Prostate gland (tissue), 2 donors: Measurements from ENCODE around the gene METTL26.

Experiments used
- POLR2A ChIP-seq: fragments of 450-650 bp; IDR thresholded peaks from one replicate; pipeline ENCODE4 v1.6.1; 2016; ENCODE audit warnings: antibody characterized with exemption, mild to moderate bottlenecking
- POLR2AphosphoS5 ChIP-seq: sonication (generic); formaldehyde crosslinking; IDR thresholded peaks from one replicate; pipeline ENCODE4 v1.6.1; 2017; ENCODE audit warnings: antibody characterized with exemption
- TF ChIP-seq, protein P1 (sequence below), 4 experiments: fragments of 200-600 bp in 2 of 4; fragments of 450-650 bp in 2 of 4; sonication (generic) in 2 of 4; IDR thresholded peaks; 1 replicate in 3 of 4; 2 replicates in 1 of 4; pipeline ENCODE4 v1.5.1; 2016 to 2019; ENCODE audit warnings: antibody characterized with exemption in 4 of 4, mild to moderate bottlenecking in 2 of 4, moderate library complexity in 2 of 4

DNA sequence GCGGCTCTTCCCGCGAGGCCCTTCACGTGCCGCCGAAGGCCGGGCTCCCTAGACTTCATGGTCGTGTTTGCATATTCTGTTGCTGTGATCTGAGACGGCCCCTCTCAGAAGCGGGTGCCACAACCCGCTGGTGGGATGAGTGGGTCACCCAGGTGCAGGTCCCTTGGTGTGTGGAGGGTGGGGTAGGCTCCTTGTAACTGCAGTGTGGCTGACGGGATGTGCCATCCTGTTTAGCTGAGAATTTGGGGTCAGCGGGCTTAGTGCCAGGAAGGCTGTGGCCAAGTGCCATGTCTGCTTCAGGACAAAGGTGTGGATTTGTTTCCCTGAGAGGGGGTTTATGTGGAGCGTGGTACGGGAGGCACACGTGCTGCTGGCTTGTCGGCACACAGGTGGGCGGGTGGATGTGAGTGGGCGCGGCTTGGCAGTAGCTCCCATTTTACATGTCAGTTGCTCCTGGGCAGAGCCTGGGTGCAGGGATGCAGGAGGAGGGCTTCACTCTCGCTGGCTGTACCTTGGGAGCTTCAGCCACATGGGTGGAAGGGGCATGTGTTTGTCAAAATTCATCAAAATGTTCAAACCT is 14.5 kb downstream of the METTL26 start:
- TF ChIP-seq, protein P1, sequence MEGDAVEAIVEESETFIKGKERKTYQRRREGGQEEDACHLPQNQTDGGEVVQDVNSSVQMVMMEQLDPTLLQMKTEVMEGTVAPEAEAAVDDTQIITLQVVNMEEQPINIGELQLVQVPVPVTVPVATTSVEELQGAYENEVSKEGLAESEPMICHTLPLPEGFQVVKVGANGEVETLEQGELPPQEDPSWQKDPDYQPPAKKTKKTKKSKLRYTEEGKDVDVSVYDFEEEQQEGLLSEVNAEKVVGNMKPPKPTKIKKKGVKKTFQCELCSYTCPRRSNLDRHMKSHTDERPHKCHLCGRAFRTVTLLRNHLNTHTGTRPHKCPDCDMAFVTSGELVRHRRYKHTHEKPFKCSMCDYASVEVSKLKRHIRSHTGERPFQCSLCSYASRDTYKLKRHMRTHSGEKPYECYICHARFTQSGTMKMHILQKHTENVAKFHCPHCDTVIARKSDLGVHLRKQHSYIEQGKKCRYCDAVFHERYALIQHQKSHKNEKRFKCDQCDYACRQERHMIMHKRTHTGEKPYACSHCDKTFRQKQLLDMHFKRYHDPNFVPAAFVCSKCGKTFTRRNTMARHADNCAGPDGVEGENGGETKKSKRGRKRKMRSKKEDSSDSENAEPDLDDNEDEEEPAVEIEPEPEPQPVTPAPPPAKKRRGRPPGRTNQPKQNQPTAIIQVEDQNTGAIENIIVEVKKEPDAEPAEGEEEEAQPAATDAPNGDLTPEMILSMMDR (IDR thresholded peaks at IDR 0.05), result no peak
- TF ChIP-seq POLR2A (no peak), POLR2AphosphoS5 (no peak)
